GM12878 (cell line): ENCODE measurements around the gene SMC1B. TPM values are rescaled to one million over a fixed set of nuclear protein-coding genes. Genes with fewer than 3 reads are reported as not detected.

ENCODE experiments used
- CHD2 ChIP-seq: IDR thresholded peaks from 2 replicates; pipeline ENCODE4 v1.6.1; 2011; ENCODE audit warnings: low read depth, low read length, improper control_type of control experiment, borderline replicate concordance
- CREB1 ChIP-seq: IDR thresholded peaks from 2 replicates; pipeline ENCODE4 v1.6.1; 2012; ENCODE audit warnings: low read depth, mild to moderate bottlenecking, inconsistent platforms
- CREM ChIP-seq: IDR thresholded peaks from 2 replicates; pipeline ENCODE4 v1.6.1; 2014; ENCODE audit warnings: antibody characterized with exemption, low read depth
- EED ChIP-seq: sonication (generic); IDR thresholded peaks from 2 replicates; pipeline ENCODE4 v1.6.1; 2016; ENCODE audit warnings: antibody characterized with exemption, low read depth
- FOS ChIP-seq: IDR thresholded peaks from 3 replicates; pipeline ENCODE4 v1.6.1; 2011; ENCODE audit warnings: borderline replicate concordance; ENCODE audit not compliant: insufficient read length; ENCODE audit errors: extremely low read depth
- JUNB ChIP-seq: IDR thresholded peaks from 2 replicates; pipeline ENCODE4 v1.6.1; 2016; ENCODE audit warnings: antibody characterized with exemption, mild to moderate bottlenecking
- NFYA ChIP-seq: IDR thresholded peaks from 2 replicates; pipeline ENCODE4 v1.6.1; 2011; ENCODE audit warnings: low read depth, mild to moderate bottlenecking, low read length, improper control_type of control experiment, borderline replicate concordance
- POLR2AphosphoS2 ChIP-seq: IDR thresholded peaks from 2 replicates; pipeline ENCODE4 v1.6.1; 2011; ENCODE audit warnings: low read depth, mild to moderate bottlenecking, low read length, improper control_type of control experiment, moderate library complexity
- RBBP5 ChIP-seq: fragments of 200-600 bp; sonication (generic); conservative IDR thresholded peaks from 2 replicates; pipeline ENCODE4 v1.6.1; 2016
- RELA ChIP-seq: fragments of 450-650 bp; IDR thresholded peaks from 2 replicates; pipeline ENCODE4 v1.8.0; 2014; ENCODE audit warnings: borderline replicate concordance; ENCODE audit not compliant: partially characterized antibody
- SUZ12 ChIP-seq: fragments of 200-600 bp; sonication (generic); IDR thresholded peaks from one replicate; pipeline ENCODE4 v1.6.1; 2018; ENCODE audit warnings: antibody characterized with exemption, mild to moderate bottlenecking; ENCODE audit not compliant: unreplicated experiment
- YBX1 ChIP-seq: fragments of 450-650 bp; IDR thresholded peaks from 2 replicates; pipeline ENCODE4 v1.6.1; 2016; ENCODE audit warnings: antibody characterized with exemption
- ZNF622 ChIP-seq: fragments of 450-650 bp; IDR thresholded peaks from 2 replicates; pipeline ENCODE4 v1.6.1; 2017; ENCODE audit warnings: mild to moderate bottlenecking, inconsistent platforms
- polyA plus RNA-seq, 11 experiments: library from polyadenylated mRNA; depleted of rRNA in 4 of 11; unstranded in 6 of 11; stranded (reverse) in 5 of 11; fragments of >200 nt; fragmentation: Nextera tagmentation in 4 of 11; fragmentation: Illumina TruSeq in 1 of 11; extraction: Ambion mirVana in 4 of 11; extraction: Trizol in 1 of 11; gene quantifications; 1 replicate in 1 of 11; 2 replicates in 10 of 11; pipeline versions ENCODE4 v1.2.1 to v1.2.3, GENCODE V29; 2011 to 2016; ENCODE audit warnings: inconsistent platforms in 2 of 11, missing spikeins in 2 of 11, low read depth in 1 of 11
- total RNA-seq, 4 experiments: library from RNA; depleted of rRNA in 3 of 4; stranded (reverse); fragments of >200 nt in 3 of 4; fragmentation: Illumina TruSeq in 1 of 4; extraction: Trizol in 1 of 4; gene quantifications; 2 replicates each; pipeline versions ENCODE4 v1.2.1 to v1.2.3, GENCODE V29; 2013 to 2021
- TF ChIP-seq, protein P1 (sequence below): IDR thresholded peaks from 2 replicates; pipeline ENCODE4 v1.6.1; 2011; ENCODE audit warnings: low read depth, low read length, improper control_type of control experiment, borderline replicate concordance
- TF ChIP-seq, protein P2 (sequence below): fragments of 450-650 bp; formaldehyde crosslinking; IDR thresholded peaks from 2 replicates; pipeline ENCODE4 v1.4.0; 2022; ENCODE audit warnings: mild to moderate bottlenecking, moderate library complexity
- TF ChIP-seq, protein P3 (sequence below): IDR thresholded peaks from 2 replicates; pipeline ENCODE4 v1.6.1; 2012; ENCODE audit warnings: low read length, inconsistent platforms

SMC1B gene
- total and polyA plus RNA-seq, 10 of the 15 experiments (the other 5 are each of a cell fraction or from before 2014, with no cell fraction given) = not detected

DNA sequence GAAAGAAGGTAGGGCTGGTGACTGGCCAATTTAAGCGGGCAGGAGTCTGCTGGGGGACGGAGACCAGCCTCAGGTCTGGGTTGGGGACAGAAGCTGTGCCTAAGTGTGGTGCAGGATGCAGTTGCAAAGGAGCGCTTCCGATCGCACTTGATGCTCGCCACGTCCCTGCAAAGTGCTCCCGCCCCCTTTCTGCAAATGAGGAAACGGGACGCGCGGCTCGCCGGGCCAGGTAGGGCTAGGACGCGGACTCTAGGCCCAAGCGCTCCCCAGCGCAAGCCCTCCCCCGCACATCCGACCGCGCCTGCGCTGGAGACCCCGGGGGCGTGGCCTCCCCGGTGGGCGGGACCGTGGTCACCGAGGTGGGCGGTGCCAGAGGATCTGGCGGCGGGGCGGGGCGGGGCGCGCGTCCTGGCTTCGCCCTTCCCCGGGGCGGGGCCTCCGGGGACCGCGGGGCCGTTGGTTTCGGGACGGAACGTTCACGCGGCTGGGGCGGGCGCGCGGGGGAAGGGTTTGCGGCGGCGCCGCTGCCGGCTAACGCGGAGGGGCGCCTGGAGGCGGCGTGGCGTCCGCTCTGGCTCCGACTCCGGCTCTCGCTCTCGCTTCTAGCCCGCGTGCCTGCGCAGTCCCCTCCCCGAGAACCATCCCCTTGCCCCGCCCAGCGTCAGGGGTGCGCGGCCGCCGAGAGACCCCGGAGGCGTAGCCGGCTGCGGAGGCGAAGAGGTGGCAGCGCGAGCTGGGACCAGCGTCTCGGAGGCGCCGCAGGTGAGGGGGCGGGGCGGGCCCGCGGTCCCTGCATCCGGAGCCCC lies 103.8 kb downstream of the SMC1B start, which contains the start of gene FAM118A (continued):
- TF ChIP-seq, protein P1, sequence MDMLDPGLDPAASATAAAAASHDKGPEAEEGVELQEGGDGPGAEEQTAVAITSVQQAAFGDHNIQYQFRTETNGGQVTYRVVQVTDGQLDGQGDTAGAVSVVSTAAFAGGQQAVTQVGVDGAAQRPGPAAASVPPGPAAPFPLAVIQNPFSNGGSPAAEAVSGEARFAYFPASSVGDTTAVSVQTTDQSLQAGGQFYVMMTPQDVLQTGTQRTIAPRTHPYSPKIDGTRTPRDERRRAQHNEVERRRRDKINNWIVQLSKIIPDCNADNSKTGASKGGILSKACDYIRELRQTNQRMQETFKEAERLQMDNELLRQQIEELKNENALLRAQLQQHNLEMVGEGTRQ = no peak
- TF ChIP-seq SUZ12 (no peak), CHD2 (peak; percentile 4; the same call in 1 of the 2 replicates), RBBP5 (no peak), YBX1 (no peak), NFYA (no peak), JUNB (no peak), FOS (no peak), ZNF622 (no peak), CREB1 (no peak; the same call in 1 of the 2 replicates), POLR2AphosphoS2 (peak; percentile 87), EED (no peak; the same call in 1 of the 2 replicates), CREM (no peak), RELA (no peak)
- TF ChIP-seq, protein P2, sequence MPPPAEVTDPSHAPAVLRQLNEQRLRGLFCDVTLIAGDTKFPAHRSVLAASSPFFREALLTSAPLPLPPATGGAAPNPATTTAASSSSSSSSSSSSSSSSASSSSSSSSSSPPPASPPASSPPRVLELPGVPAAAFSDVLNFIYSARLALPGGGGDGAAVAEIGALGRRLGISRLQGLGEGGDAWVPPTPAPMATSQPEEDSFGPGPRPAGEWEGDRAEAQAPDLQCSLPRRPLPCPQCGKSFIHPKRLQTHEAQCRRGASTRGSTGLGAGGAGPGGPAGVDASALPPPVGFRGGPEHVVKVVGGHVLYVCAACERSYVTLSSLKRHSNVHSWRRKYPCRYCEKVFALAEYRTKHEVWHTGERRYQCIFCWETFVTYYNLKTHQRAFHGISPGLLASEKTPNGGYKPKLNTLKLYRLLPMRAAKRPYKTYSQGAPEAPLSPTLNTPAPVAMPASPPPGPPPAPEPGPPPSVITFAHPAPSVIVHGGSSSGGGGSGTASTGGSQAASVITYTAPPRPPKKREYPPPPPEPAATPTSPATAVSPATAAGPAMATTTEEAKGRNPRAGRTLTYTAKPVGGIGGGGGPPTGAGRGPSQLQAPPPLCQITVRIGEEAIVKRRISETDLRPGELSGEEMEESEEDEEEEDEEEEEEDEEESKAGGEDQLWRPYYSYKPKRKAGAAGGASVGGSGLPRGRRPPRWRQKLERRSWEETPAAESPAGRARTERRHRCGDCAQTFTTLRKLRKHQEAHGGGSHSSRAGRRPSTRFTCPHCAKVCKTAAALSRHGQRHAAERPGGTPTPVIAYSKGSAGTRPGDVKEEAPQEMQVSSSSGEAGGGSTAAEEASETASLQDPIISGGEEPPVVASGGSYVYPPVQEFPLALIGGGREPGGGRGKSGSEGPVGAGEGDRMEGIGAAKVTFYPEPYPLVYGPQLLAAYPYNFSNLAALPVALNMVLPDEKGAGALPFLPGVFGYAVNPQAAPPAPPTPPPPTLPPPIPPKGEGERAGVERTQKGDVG = no peak
- TF ChIP-seq, protein P3, sequence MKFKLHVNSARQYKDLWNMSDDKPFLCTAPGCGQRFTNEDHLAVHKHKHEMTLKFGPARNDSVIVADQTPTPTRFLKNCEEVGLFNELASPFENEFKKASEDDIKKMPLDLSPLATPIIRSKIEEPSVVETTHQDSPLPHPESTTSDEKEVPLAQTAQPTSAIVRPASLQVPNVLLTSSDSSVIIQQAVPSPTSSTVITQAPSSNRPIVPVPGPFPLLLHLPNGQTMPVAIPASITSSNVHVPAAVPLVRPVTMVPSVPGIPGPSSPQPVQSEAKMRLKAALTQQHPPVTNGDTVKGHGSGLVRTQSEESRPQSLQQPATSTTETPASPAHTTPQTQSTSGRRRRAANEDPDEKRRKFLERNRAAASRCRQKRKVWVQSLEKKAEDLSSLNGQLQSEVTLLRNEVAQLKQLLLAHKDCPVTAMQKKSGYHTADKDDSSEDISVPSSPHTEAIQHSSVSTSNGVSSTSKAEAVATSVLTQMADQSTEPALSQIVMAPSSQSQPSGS = no peak
